ENCODE data around the gene SLC35B2.

SLC35B2 gene

DNA sequence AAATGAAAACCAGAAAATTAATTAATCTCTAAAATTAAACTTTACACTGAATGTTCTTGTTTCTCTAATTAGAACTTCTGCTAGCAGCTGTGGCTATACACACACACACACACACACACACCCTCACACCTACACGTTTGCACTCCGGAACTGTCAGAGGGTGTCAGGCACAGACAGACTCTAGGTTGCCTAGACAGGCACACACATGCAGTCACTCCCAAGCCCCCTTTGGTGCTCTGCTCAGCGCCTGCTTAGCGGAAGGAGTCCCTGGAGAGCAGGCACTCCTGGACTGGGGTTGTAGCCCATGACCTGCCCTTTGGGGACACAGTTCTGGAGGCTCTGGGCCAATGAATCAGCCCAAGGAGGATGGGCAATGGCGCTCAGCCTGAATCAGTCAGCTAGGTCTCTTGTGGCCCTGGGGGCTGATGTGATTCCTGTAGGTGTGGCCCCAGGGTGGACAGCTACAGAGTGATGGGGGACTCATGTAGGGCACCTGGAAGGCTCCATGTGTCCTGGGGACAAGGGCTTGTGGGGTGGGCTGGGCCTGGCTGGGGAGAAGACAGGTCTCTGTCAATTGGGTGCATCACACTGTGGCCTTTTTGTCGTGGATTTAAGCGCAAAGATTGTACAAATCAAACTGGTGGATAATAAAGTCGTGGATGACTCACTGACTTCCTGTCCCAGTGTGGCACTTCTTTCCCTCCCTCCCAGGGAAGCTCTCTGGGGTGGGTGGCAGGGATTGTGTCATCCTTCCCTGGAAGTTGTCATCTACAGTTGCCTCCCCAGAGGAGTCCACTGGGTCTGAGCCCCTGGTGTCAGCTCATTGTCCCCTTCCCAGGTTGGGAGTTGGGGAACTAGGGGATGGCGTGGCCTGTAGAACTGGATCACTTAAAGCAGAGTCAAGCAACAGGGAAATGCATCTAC is 21.7 kb upstream of the SLC35B2 start (continued):
- TF ChIP-seq, protein P1, sequence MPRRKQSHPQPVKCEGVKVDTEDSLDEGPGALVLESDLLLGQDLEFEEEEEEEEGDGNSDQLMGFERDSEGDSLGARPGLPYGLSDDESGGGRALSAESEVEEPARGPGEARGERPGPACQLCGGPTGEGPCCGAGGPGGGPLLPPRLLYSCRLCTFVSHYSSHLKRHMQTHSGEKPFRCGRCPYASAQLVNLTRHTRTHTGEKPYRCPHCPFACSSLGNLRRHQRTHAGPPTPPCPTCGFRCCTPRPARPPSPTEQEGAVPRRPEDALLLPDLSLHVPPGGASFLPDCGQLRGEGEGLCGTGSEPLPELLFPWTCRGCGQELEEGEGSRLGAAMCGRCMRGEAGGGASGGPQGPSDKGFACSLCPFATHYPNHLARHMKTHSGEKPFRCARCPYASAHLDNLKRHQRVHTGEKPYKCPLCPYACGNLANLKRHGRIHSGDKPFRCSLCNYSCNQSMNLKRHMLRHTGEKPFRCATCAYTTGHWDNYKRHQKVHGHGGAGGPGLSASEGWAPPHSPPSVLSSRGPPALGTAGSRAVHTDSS (tag by site-specific recombination; IDR thresholded peaks at IDR 0.05): no peak
- no peak for TF ChIP-seq ZSCAN23 (tag by site-specific recombination; IDR thresholded peaks at IDR 0.05)
- TF ChIP-seq ZNF248 (tag by site-specific recombination; IDR thresholded peaks at IDR 0.05): no peak
- TF ChIP-seq ZNF292 (tag by site-specific recombination; IDR thresholded peaks at IDR 0.05; ENCODE audit: borderline replicate concordance, low read depth): no peak
- TF ChIP-seq KLF16 (tag by site-specific recombination; IDR thresholded peaks at IDR 0.05): no peak
- TF ChIP-seq ZNF837 (tag by site-specific recombination; IDR thresholded peaks at IDR 0.05): no peak
- TF ChIP-seq ZNF184 (tag by site-specific recombination; IDR thresholded peaks at IDR 0.05): no peak
- TF ChIP-seq ZBTB11 (tag by site-specific recombination; conservative IDR thresholded peaks at IDR 0.05; ENCODE audit: low read depth): no peak
- no peak for TF ChIP-seq BCL11B (tag by site-specific recombination; IDR thresholded peaks at IDR 0.05; ENCODE audit: low read depth)
- TF ChIP-seq ZNF664 (tag by site-specific recombination; IDR thresholded peaks at IDR 0.05): no peak
- TF ChIP-seq ZNF366 (tag by site-specific recombination; conservative IDR thresholded peaks at IDR 0.05): no peak
- no peak for TF ChIP-seq ZNF175 (tag by site-specific recombination; IDR thresholded peaks at IDR 0.05)
- no peak for TF ChIP-seq ZNF433 (tag by site-specific recombination; IDR thresholded peaks at IDR 0.05; ENCODE audit: low read depth)
- TF ChIP-seq ZNF704 (tag by site-specific recombination; IDR thresholded peaks at IDR 0.05): no peak
- TF ChIP-seq ZNF10 (tag by site-specific recombination; IDR thresholded peaks at IDR 0.05): no peak
- TF ChIP-seq TRIM28 (IDR thresholded peaks at IDR 0.05; ENCODE audit: borderline replicate concordance, low read length): no peak
- TF ChIP-seq ZNF114 (tag by site-specific recombination; IDR thresholded peaks at IDR 0.05): no peak
- no peak for TF ChIP-seq KLF1 (tag by site-specific recombination; IDR thresholded peaks at IDR 0.05)
- TF ChIP-seq, protein P2, sequence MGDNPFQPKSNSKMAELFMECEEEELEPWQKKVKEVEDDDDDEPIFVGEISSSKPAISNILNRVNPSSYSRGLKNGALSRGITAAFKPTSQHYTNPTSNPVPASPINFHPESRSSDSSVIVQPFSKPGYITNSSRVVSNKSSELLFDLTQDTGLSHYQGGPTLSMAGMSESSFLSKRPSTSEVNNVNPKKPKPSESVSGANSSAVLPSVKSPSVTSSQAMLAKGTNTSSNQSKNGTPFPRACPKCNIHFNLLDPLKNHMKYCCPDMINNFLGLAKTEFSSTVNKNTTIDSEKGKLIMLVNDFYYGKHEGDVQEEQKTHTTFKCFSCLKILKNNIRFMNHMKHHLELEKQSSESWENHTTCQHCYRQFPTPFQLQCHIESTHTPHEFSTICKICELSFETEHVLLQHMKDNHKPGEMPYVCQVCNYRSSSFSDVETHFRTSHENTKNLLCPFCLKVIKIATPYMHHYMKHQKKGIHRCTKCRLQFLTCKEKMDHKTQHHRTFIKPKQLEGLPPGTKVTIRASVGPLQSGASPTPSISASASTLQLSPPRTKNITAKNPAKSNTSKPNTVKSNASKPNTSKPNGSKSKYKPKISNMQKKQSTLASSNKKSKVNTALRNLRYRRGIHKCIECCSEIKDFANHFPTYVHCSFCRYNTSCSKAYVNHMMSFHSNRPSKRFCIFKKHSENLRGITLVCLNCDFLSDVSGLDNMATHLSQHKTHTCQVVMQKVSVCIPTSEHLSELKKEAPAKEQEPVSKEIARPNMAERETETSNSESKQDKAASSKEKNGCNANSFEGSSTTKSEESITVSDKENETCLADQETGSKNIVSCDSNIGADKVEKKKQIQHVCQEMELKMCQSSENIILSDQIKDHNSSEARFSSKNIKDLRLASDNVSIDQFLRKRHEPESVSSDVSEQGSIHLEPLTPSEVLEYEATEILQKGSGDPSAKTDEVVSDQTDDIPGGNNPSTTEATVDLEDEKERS (tag by site-specific recombination; IDR thresholded peaks at IDR 0.05): no peak
- TF ChIP-seq ZNF514 (tag by site-specific recombination; IDR thresholded peaks at IDR 0.05): no peak
- no peak for TF ChIP-seq ZSCAN5A (tag by site-specific recombination; IDR thresholded peaks at IDR 0.05)
- TF ChIP-seq KLF9 (tag by site-specific recombination; IDR thresholded peaks at IDR 0.05; ENCODE audit: low read depth): no peak
- TF ChIP-seq ZNF423 (tag by site-specific recombination; IDR thresholded peaks at IDR 0.05): no peak
- TF ChIP-seq ZBTB7A (tag by site-specific recombination; IDR thresholded peaks at IDR 0.05; ENCODE audit: low read depth): no peak
- TF ChIP-seq ZNF747 (tag by site-specific recombination; IDR thresholded peaks at IDR 0.05): no peak
- no peak for TF ChIP-seq ZNF23 (tag by site-specific recombination; IDR thresholded peaks at IDR 0.05; ENCODE audit: borderline replicate concordance)
- TF ChIP-seq, protein P3, sequence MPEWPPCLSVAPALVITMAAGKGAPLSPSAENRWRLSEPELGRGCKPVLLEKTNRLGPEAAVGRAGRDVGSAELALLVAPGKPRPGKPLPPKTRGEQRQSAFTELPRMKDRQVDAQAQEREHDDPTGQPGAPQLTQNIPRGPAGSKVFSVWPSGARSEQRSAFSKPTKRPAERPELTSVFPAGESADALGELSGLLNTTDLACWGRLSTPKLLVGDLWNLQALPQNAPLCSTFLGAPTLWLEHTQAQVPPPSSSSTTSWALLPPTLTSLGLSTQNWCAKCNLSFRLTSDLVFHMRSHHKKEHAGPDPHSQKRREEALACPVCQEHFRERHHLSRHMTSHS (tag by site-specific recombination; IDR thresholded peaks at IDR 0.05): no peak
- TF ChIP-seq ZNF76 (tag by site-specific recombination; IDR thresholded peaks at IDR 0.05; ENCODE audit: borderline replicate concordance, low read depth): no peak
- TF ChIP-seq IKZF3 (tag by site-specific recombination; IDR thresholded peaks at IDR 0.05): no peak

Data from HEK293 (cell line).